GM12874 (cell line): ENCODE measurements around the gene RIMS1.

Source experiments
- CTCF ChIP-seq: IDR thresholded peaks from 2 replicates; pipeline ENCODE4 v1.5.1; 2011; ENCODE audit warnings: low read depth, mild to moderate bottlenecking, control low read depth, low read length, moderate library complexity; ENCODE audit not compliant: insufficient read depth

Gene RIMS1

GRCh38 chr6:72420409-72420808 lies 534.1 kb downstream of the RIMS1 start:
- no peak for TF ChIP-seq CTCF

GRCh38 chr6:72421387-72421786 lies 535.0 kb downstream of the RIMS1 start:
- TF ChIP-seq CTCF = no peak

GRCh38 chr6:72422171-72422570 lies 535.8 kb downstream of the RIMS1 start:
- no peak for TF ChIP-seq CTCF

- no peak for TF ChIP-seq CTCF
These were observed 538.1 kb downstream of the RIMS1 start for GRCh38 chr6:72424476-72424875.

- no peak for TF ChIP-seq CTCF
These were observed 538.8 kb downstream of the RIMS1 start for GRCh38 chr6:72425003-72425681.

GRCh38 chr6:72440611-72441010 lies 554.3 kb downstream of the RIMS1 start:
- no peak for TF ChIP-seq CTCF

- no peak for TF ChIP-seq CTCF
These were observed 560.1 kb downstream of the RIMS1 start for GRCh38 chr6:72446430-72446829.
